NOMO-1 treated with dmso at 0.1 percent for 144 hours (cell line): ENCODE data around the gene TFF3.
"Not testable (repeated sequence)": the region's sequence is repeated elsewhere in the genome, so short reads cannot be mapped to it uniquely, and the experiment has no call there.

Experiments used
- DNase-seq: peaks from one replicate; lab custom pipeline; 2025; ENCODE audit not compliant: unreplicated experiment; lab: John Stamatoyannopoulos, UW

The TFF3 gene

GRCh38 chr21:42306366-42307035 is 8.7 kb downstream of the TFF3 start:
- no peak for DNase-seq

- DNase-seq: no peak
These were observed 9.5 kb downstream of the TFF3 start for GRCh38 chr21:42305707-42306147.

- no peak for DNase-seq
These were observed 10.4 kb downstream of the TFF3 start for GRCh38 chr21:42304556-42305454.

- no peak for DNase-seq
These were observed 11.8 kb downstream of the TFF3 start for GRCh38 chr21:42303443-42303842.

- DNase-seq: no peak
These were observed 12.4 kb downstream of the TFF3 start for GRCh38 chr21:42302794-42303193.

GRCh38 chr21:42302076-42302650 is 13.0 kb downstream of the TFF3 start:
- DNase-seq: no peak

- DNase-seq: no peak
These were observed 13.7 kb downstream of the TFF3 start for GRCh38 chr21:42301371-42302075.

- no peak for DNase-seq
These were observed 14.3 kb downstream of the TFF3 start for GRCh38 chr21:42300956-42301355.

- DNase-seq: no peak
These were observed 15.1 kb downstream of the TFF3 start for GRCh38 chr21:42300045-42300583.

- DNase-seq: no peak
These were observed 15.7 kb downstream of the TFF3 start for GRCh38 chr21:42299324-42300044.

- no peak for DNase-seq
These were observed 16.6 kb downstream of the TFF3 start for GRCh38 chr21:42298657-42299056.

GRCh38 chr21:42298237-42298636 is 17.0 kb downstream of the TFF3 start:
- DNase-seq: no peak

- DNase-seq: no peak
These were observed 17.8 kb downstream of the TFF3 start for GRCh38 chr21:42297377-42297776.

- no peak for DNase-seq
These were observed 18.7 kb downstream of the TFF3 start for GRCh38 chr21:42296501-42296900.

GRCh38 chr21:42295845-42296244 is 19.4 kb downstream of the TFF3 start:
- no peak for DNase-seq

- DNase-seq: no peak
These were observed 20.8 kb downstream of the TFF3 start for GRCh38 chr21:42294273-42294880.

GRCh38 chr21:42293649-42294272 is 21.4 kb downstream of the TFF3 start:
- DNase-seq: no peak

GRCh38 chr21:42292563-42293142 is 22.6 kb downstream of the TFF3 start:
- not testable (repeated sequence) for DNase-seq
